ENCODE results near the gene TIMM8A. TPM values are rescaled to one million over a fixed set of nuclear protein-coding genes. Genes with fewer than 3 reads are reported as not detected.

TIMM8A gene
- 10 to 100 TPM in 1 of 2 donors, 1 to 10 TPM in 1; 6.1 to 12.3 TPM for total RNA-seq
- polyA plus RNA-seq = 10 to 100 TPM; 15.2 to 21.4 TPM

- H3K9me3 ChIP-seq (ENCODE audit: control insufficient read depth in 4 of 4, low read length in 3 of 4) = no peaks in the 10 kb centered on the region
- H3K36me3 ChIP-seq (ENCODE audit: control insufficient read depth in 4 of 4, insufficient read depth in 3 of 4, low read depth in 1 of 4, low read length in 3 of 4) = peaks cover 0 to 1% (median 0%) of the 10 kb centered on the region in 4 donors
- H3K27me3 ChIP-seq (ENCODE audit: control insufficient read depth in 4 of 4, insufficient read depth in 4 of 4, low read length in 3 of 4) = no peaks in the 10 kb centered on the region
- H3K27ac ChIP-seq (ENCODE audit: low read depth in 1 of 2, low read length in 2 of 2) = peak within 1 kb of the TSS; percentile 64 to 88
- TF ChIP-seq HNF4A (conservative IDR thresholded peaks at IDR 0.05) (no peak), GABPA (IDR thresholded peaks at IDR 0.05 in 1 of 2, conservative IDR thresholded peaks at IDR 0.05 in 1 of 2) (peak; percentile 43 to 88), EGR1 (IDR thresholded peaks at IDR 0.05; ENCODE audit: low read depth in 2 of 2) (no peak), CTCF (IDR thresholded peaks at IDR 0.05; ENCODE audit: low read depth, low read length, missing input control) (no peak), ATF3 (IDR thresholded peaks at IDR 0.05) (no peak), JUND (IDR thresholded peaks at IDR 0.05) (no peak), SP1 (IDR thresholded peaks at IDR 0.05) (peak; percentile 8), MAX (IDR thresholded peaks at IDR 0.05) (peak; percentile 31)
- under 1% methylated on average over 55 of the region's 55 CpGs for WGBS
- peak within 1 kb of the TSS; percentile 55 to 58 for H3K9ac ChIP-seq (ENCODE audit: low read depth in 1 of 2, low read length in 2 of 2)
- peak within 1 kb of the TSS; percentile 80 to 82 (median 82) for H3K4me3 ChIP-seq (ENCODE audit: low read depth in 1 of 3, low read length in 3 of 3)
- H3K4me1 ChIP-seq (ENCODE audit: control insufficient read depth in 4 of 4, insufficient read depth in 4 of 4, low read length in 3 of 4) = peaks cover 2 to 9% (median 4%) of the 10 kb centered on the region in 4 donors
- peak; percentile 76 for DNase-seq (ENCODE audit: low spot score)
Measured at GRCh38 chrX:101348452-101349192, at the start of gene TIMM8A. Gene TIMM8A (minus strand): TSS chrX:101348742. CDS start chrX:101348664, 78 bp downstream.

- no peaks in the 10 kb centered on the region for H3K4me1 ChIP-seq (ENCODE audit: control insufficient read depth in 4 of 4, insufficient read depth in 4 of 4, low read length in 3 of 4)
- 67% methylated on average over 4 of the region's 4 CpGs for whole genome bisulfite sequencing
- DNase-seq (ENCODE audit: low spot score) = no peak
- H3K36me3 ChIP-seq (ENCODE audit: control insufficient read depth in 4 of 4, insufficient read depth in 3 of 4, low read depth in 1 of 4, low read length in 3 of 4) = peaks cover 0 to 4% (median 2%) of the 10 kb centered on the region in 4 donors
- no peaks in the 10 kb centered on the region for H3K27me3 ChIP-seq (ENCODE audit: control insufficient read depth in 4 of 4, insufficient read depth in 4 of 4, low read length in 3 of 4)
- no peak overlapping the region for H3K27ac ChIP-seq (ENCODE audit: low read depth in 1 of 2, low read length in 2 of 2)
- H3K9ac ChIP-seq (ENCODE audit: low read depth in 1 of 2, low read length in 2 of 2) = no peak overlapping the region
- no peak overlapping the region for H3K4me3 ChIP-seq (ENCODE audit: low read depth in 1 of 3, low read length in 3 of 3)
- no peak for TF ChIP-seq FOXA2 (IDR thresholded peaks at IDR 0.05)
- TF ChIP-seq JUND (IDR thresholded peaks at IDR 0.05) = no peak
- no peak for TF ChIP-seq HNF4G (IDR thresholded peaks at IDR 0.05)
- TF ChIP-seq CTCF (IDR thresholded peaks at IDR 0.05; ENCODE audit: low read depth, low read length, missing input control) = no peak
- TF ChIP-seq TAF1 (conservative IDR thresholded peaks at IDR 0.05) = no peak
- TF ChIP-seq MAX (IDR thresholded peaks at IDR 0.05) = no peak
- TF ChIP-seq YY1 (IDR thresholded peaks at IDR 0.05) = no peak
- TF ChIP-seq RAD21 (IDR thresholded peaks at IDR 0.05) = no peak
- TF ChIP-seq FOXA1 (IDR thresholded peaks at IDR 0.05) = no peak
- TF ChIP-seq, protein P1, sequence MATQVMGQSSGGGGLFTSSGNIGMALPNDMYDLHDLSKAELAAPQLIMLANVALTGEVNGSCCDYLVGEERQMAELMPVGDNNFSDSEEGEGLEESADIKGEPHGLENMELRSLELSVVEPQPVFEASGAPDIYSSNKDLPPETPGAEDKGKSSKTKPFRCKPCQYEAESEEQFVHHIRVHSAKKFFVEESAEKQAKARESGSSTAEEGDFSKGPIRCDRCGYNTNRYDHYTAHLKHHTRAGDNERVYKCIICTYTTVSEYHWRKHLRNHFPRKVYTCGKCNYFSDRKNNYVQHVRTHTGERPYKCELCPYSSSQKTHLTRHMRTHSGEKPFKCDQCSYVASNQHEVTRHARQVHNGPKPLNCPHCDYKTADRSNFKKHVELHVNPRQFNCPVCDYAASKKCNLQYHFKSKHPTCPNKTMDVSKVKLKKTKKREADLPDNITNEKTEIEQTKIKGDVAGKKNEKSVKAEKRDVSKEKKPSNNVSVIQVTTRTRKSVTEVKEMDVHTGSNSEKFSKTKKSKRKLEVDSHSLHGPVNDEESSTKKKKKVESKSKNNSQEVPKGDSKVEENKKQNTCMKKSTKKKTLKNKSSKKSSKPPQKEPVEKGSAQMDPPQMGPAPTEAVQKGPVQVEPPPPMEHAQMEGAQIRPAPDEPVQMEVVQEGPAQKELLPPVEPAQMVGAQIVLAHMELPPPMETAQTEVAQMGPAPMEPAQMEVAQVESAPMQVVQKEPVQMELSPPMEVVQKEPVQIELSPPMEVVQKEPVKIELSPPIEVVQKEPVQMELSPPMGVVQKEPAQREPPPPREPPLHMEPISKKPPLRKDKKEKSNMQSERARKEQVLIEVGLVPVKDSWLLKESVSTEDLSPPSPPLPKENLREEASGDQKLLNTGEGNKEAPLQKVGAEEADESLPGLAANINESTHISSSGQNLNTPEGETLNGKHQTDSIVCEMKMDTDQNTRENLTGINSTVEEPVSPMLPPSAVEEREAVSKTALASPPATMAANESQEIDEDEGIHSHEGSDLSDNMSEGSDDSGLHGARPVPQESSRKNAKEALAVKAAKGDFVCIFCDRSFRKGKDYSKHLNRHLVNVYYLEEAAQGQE (IDR thresholded peaks at IDR 0.05) = no peak
- TF ChIP-seq HNF4A (conservative IDR thresholded peaks at IDR 0.05) = no peak
- no peak for TF ChIP-seq EGR1 (IDR thresholded peaks at IDR 0.05; ENCODE audit: low read depth in 2 of 2)
- TF ChIP-seq NR2F2 (IDR thresholded peaks at IDR 0.05) = no peak
- H3K9me3 ChIP-seq (ENCODE audit: control insufficient read depth in 4 of 4, low read length in 3 of 4) = no peaks in the 10 kb centered on the region
Measured at GRCh38 chrX:101397779-101398178, 49.2 kb upstream of the TIMM8A start.

Measured in liver (tissue), 9 donors.